Measurements from ENCODE around the gene EPGN. TPM values are rescaled to one million over a fixed set of nuclear protein-coding genes. Genes with fewer than 3 reads are reported as not detected.

Gene EPGN
- total and polyA plus RNA-seq, 2 donors (not counting 3 experiments of a cell fraction or from before 2014, with no cell fraction given): 1.2 TPM; not detected in 1

- TF ChIP-seq JUN (IDR thresholded peaks at IDR 0.05; ENCODE audit: borderline replicate concordance, insufficient read depth, insufficient read length, low read depth): no peak
- no peak for TF ChIP-seq MAX (IDR thresholded peaks at IDR 0.05; ENCODE audit: insufficient read depth, insufficient read length)
- TF ChIP-seq POLR2AphosphoS5 (IDR thresholded peaks at IDR 0.05; ENCODE audit: insufficient read depth, low read depth, low read length): no peak
- no peak for TF ChIP-seq FOS (IDR thresholded peaks at IDR 0.05; ENCODE audit: borderline replicate concordance, insufficient read depth, low read length)
- TF ChIP-seq EZH2 (IDR thresholded peaks at IDR 0.05; ENCODE audit: borderline replicate concordance, low read depth, low read length, severe bottlenecking): no peak
- no peak for TF ChIP-seq MYC (IDR thresholded peaks at IDR 0.05; ENCODE audit: low read depth, low read length)
- TF ChIP-seq CTCF (IDR thresholded peaks at IDR 0.05; ENCODE audit: extremely low read depth in 1 of 2, insufficient read depth in 1 of 2, low read depth in 1 of 2, low read length in 2 of 2): no peak
- TF ChIP-seq GATA2 (IDR thresholded peaks at IDR 0.05; ENCODE audit: insufficient read depth, insufficient read length, low read depth, low read length): no peak
- no peaks in the 10 kb centered on the region for H3K9me1 ChIP-seq (replicated peaks; ENCODE audit: control insufficient read depth, extremely low read depth, insufficient read depth, low read length)
- no TSS peak for BruUV-seq (replicated peaks)
- dilution Hi-C loops (cut with MboI; ENCODE audit: extremely low pct_ligation_motif_present, low sequenced_read_pairs) (no loop called here), intact Hi-C loops (cut with micrococcal nuclease) (no loop called here)
- H3K36me3 ChIP-seq (ENCODE audit: control insufficient read depth in 2 of 2, extremely low read depth in 1 of 2, insufficient read depth in 2 of 2, low read length in 2 of 2): no peaks in the 10 kb centered on the region
- no peak overlapping the region for H3K4me2 ChIP-seq (ENCODE audit: insufficient read depth, low read length)
- DNase-seq (ENCODE audit: low read depth, low spot score) (peak; percentile 46), FAIRE-seq (no peak)
- H3K9me3 ChIP-seq (replicated peaks; ENCODE audit: control insufficient read depth, insufficient read depth, low read length): no peaks in the 10 kb centered on the region
- H3K27me3 ChIP-seq (ENCODE audit: control insufficient read depth in 2 of 2, insufficient read depth in 2 of 2, low read length in 2 of 2): no peaks in the 10 kb centered on the region
- no peak overlapping the region for H3K4me3 ChIP-seq (replicated peaks in 1 of 3; ENCODE audit: insufficient read depth in 1 of 3, low read depth in 1 of 3, low read length in 3 of 3)
- no peak overlapping the region for H3K9ac ChIP-seq (replicated peaks; ENCODE audit: extremely low read depth, insufficient read depth, low read length)
- H2AFZ ChIP-seq (ENCODE audit: low read depth, low read length): no peak overlapping the region
- H4K20me1 ChIP-seq (replicated peaks; ENCODE audit: control insufficient read depth, extremely low read depth, insufficient read depth, low read length): no peaks in the 10 kb centered on the region
- no peaks in the 10 kb centered on the region for H3K4me1 ChIP-seq (ENCODE audit: control insufficient read depth, extremely low read depth, insufficient read depth, low read length)
- ChIA-PET CTCF (interaction anchor here (1.0 to 1.6 kb wide), 3 partner anchors 9 to 30 kb away, joined by 3 to 11 read pairs (median 3); no protein-coding TSS in a partner anchor), POLR2A (no interaction called here)
- no peaks in the 10 kb centered on the region for H3K79me2 ChIP-seq (ENCODE audit: control insufficient read depth, insufficient read depth, low read length)
- H3K27ac ChIP-seq (ENCODE audit: insufficient read depth, low read depth, low read length): no peak overlapping the region
Measured at GRCh38 chr4:74258963-74259362, 49.3 kb upstream of the EPGN start.
